Smooth muscle cell (in vitro differentiated cells): ENCODE data around the gene SIX3. TPM values are rescaled to one million over a fixed set of nuclear protein-coding genes. Genes with fewer than 3 reads are reported as not detected.
A peak's percentile ranks its signal among the peaks of the same experiment; 100 is the strongest.

Experiments used
- DNase-seq: peaks from one replicate; lab custom pipeline; 2025; ENCODE audit not compliant: unreplicated experiment; lab: John Stamatoyannopoulos, UW
- H2AFZ ChIP-seq: fragments of 200-600 bp; sonication (generic); 2 replicates; pipeline ENCODE4 v1.6.0; 2016; ENCODE audit warnings: antibody characterized with exemption, low read depth, mild to moderate bottlenecking
- H3F3A ChIP-seq: fragments of 200-600 bp; sonication (generic); 2 replicates; pipeline ENCODE4 v1.6.0; 2017; ENCODE audit warnings: antibody characterized with exemption, low read depth
- H3K27ac ChIP-seq: fragments of 200-600 bp; sonication (generic); 2 replicates; pipeline ENCODE4 v1.5.1; 2016; ENCODE audit warnings: low read depth, mild to moderate bottlenecking
- H3K27me3 ChIP-seq: fragments of 200-600 bp; sonication (generic); 2 replicates; pipeline ENCODE4 v1.6.1; 2016; ENCODE audit warnings: low read depth, mild to moderate bottlenecking
- H3K36me3 ChIP-seq: fragments of 200-600 bp; sonication (generic); 2 replicates; pipeline ENCODE4 v1.5.1; 2016; ENCODE audit warnings: low read depth
- H3K4me1 ChIP-seq: fragments of 200-600 bp; sonication (generic); 2 replicates; pipeline ENCODE4 v1.5.1; 2016; ENCODE audit warnings: low read depth
- H3K4me2 ChIP-seq: fragments of 200-600 bp; sonication (generic); 2 replicates; pipeline ENCODE4 v1.6.0; 2016; ENCODE audit warnings: mild to moderate bottlenecking
- H3K4me3 ChIP-seq: fragments of 200-600 bp; sonication (generic); 2 replicates; pipeline ENCODE4 v1.5.1; 2016; ENCODE audit warnings: mild to moderate bottlenecking
- H3K79me2 ChIP-seq: fragments of 200-600 bp; sonication (generic); 2 replicates; pipeline ENCODE4 v1.6.0; 2016; ENCODE audit warnings: low read depth, mild to moderate bottlenecking
- H3K9ac ChIP-seq: fragments of 200-600 bp; sonication (generic); 2 replicates; pipeline ENCODE4 v1.6.0; 2016; ENCODE audit warnings: low read depth
- H3K9me3 ChIP-seq: fragments of 200-600 bp; sonication (generic); replicated peaks from 2 replicates; pipeline ENCODE4 v1.5.1; 2016; ENCODE audit warnings: low read depth
- H4K20me1 ChIP-seq: fragments of 200-600 bp; sonication (generic); 2 replicates; pipeline ENCODE4 v1.6.0; 2016; ENCODE audit warnings: low read depth
- WGBS: methylation state at CpG from one replicate; pipeline ENCODE4 v1.1.7; 2016; ENCODE audit warnings: low lambda C conversion rate; 5-methylcytosine and 5-hydroxymethylcytosine counted together
- polyA plus RNA-seq: library from polyadenylated mRNA; unstranded; fragments of >200 nt; fragmentation: Nextera tagmentation; extraction: Ambion mirVana; gene quantifications from 2 replicates; pipeline ENCODE4 v1.2.1, GENCODE V29; 2016
- total RNA-seq: library from RNA; depleted of rRNA; stranded (reverse); fragments of >200 nt; gene quantifications from 2 replicates; pipeline ENCODE4 v1.2.3, GENCODE V29; 2014
- TF ChIP-seq, protein P1 (sequence below): fragments of 200-600 bp; sonication (generic); IDR thresholded peaks from 2 replicates; pipeline ENCODE4 v1.5.1; 2017; ENCODE audit warnings: borderline replicate concordance, mild to moderate bottlenecking, antibody characterized with exemption; ENCODE audit not compliant: insufficient read depth, poor library complexity, severe bottlenecking

SIX3 gene
- total and polyA plus RNA-seq, 2 experiments from 2014 or later = not detected

GRCh38 chr2:44972771-44973535 is 31.5 kb downstream of the SIX3 start:
- Histone ChIP-seq H3K4me1 (peaks cover 21% of the 10 kb centered on the region), H3K9me3 (no peaks in the 10 kb centered on the region), H3K36me3 (no peaks in the 10 kb centered on the region), H3K27me3 (peaks cover 21% of the 10 kb centered on the region), H3K4me3 (no peak overlapping the region), H3K27ac (no peak overlapping the region), H3K79me2 (no peaks in the 10 kb centered on the region), H2AFZ (no peak overlapping the region), H3K9ac (no peak overlapping the region), H4K20me1 (no peaks in the 10 kb centered on the region), H3F3A (no peaks in the 10 kb centered on the region), H3K4me2 (no peak overlapping the region)
- 52% methylated on average over 11 of the region's 11 CpGs for WGBS
- no peak for DNase-seq
- TF ChIP-seq, protein P1, sequence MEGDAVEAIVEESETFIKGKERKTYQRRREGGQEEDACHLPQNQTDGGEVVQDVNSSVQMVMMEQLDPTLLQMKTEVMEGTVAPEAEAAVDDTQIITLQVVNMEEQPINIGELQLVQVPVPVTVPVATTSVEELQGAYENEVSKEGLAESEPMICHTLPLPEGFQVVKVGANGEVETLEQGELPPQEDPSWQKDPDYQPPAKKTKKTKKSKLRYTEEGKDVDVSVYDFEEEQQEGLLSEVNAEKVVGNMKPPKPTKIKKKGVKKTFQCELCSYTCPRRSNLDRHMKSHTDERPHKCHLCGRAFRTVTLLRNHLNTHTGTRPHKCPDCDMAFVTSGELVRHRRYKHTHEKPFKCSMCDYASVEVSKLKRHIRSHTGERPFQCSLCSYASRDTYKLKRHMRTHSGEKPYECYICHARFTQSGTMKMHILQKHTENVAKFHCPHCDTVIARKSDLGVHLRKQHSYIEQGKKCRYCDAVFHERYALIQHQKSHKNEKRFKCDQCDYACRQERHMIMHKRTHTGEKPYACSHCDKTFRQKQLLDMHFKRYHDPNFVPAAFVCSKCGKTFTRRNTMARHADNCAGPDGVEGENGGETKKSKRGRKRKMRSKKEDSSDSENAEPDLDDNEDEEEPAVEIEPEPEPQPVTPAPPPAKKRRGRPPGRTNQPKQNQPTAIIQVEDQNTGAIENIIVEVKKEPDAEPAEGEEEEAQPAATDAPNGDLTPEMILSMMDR = no peak

DNA sequence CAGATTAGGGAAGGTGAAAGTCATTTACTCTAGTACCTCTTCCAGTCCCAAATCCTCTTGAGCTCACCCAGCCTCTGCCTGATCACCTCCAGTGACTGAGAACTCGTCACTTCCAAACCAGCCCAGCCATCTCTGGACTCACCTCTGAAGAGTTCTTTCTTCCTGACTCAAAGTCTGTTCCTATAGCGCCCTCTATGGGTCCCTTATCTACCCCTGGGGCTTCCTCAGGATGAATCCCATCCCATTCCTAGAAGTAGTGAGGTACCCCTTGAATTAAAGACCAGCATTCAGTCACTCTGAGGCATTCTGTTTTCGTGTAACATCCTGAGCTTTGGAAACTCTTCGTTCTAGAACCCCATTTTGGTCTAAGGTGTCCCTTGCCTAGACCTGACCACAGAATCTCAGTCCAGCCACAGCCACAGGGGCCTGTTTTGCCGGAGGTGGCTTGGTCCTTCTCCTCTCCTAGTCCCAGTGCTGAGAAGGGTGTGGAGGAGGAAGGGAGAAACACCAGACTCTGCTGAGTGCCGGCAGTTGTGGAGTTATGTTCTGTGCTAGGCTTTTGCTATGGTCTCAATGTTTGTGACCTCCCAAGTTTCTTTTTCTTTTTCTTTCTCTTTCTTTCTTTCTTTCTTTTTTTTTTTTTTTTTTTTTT is 32.7 kb downstream of the SIX3 start:
- H3K27ac ChIP-seq = no peak overlapping the region
- no peaks in the 10 kb centered on the region for H4K20me1 ChIP-seq
- 43% methylated on average over 6 of the region's 6 CpGs for WGBS
- TF ChIP-seq, protein P1 = peak; percentile 44
- no peaks in the 10 kb centered on the region for H3F3A ChIP-seq
- no peak for DNase-seq
- H3K4me3 ChIP-seq = no peak overlapping the region
- H3K4me2 ChIP-seq = no peak overlapping the region
- H3K4me1 ChIP-seq = peaks cover 21% of the 10 kb centered on the region
- no peaks in the 10 kb centered on the region for H3K79me2 ChIP-seq
- peaks cover 21% of the 10 kb centered on the region for H3K27me3 ChIP-seq
- H3K36me3 ChIP-seq = no peaks in the 10 kb centered on the region
- H3K9me3 ChIP-seq = no peaks in the 10 kb centered on the region
- no peak overlapping the region for H3K9ac ChIP-seq
- H2AFZ ChIP-seq = no peak overlapping the region

- Histone ChIP-seq H3K27me3 (peaks cover 21% of the 10 kb centered on the region), H3K4me2 (peak overlapping the region; percentile 48), H3K79me2 (no peaks in the 10 kb centered on the region), H3K4me3 (no peak overlapping the region), H3K4me1 (peaks cover 21% of the 10 kb centered on the region), H3K27ac (no peak overlapping the region), H3K9me3 (no peaks in the 10 kb centered on the region), H3K9ac (no peak overlapping the region), H4K20me1 (no peaks in the 10 kb centered on the region), H2AFZ (no peak overlapping the region), H3K36me3 (no peaks in the 10 kb centered on the region), H3F3A (no peaks in the 10 kb centered on the region)
- 56% methylated on average over 23 of the region's 24 CpGs for WGBS
- no peak for DNase-seq
- TF ChIP-seq, protein P1 = no peak
These were observed 34.3 kb downstream of the SIX3 start for GRCh38 chr2:44975571-44976450.
